AG04450 (cell line): Measurements from ENCODE around the gene HSF2. TPM values are rescaled to one million over a fixed set of nuclear protein-coding genes. Genes with fewer than 3 reads are reported as not detected.

Source experiments
- CTCF ChIA-PET: fragments of 300-600, 350-600 bp; formaldehyde crosslinking; extraction: SDS; loops from one replicate; lab custom pipeline; 2022; ENCODE audit warnings: antibody characterized with exemption, inconsistent platforms; lab: Charles Lee
- POLR2A ChIA-PET: fragments of 350-600 bp; formaldehyde crosslinking; extraction: SDS; loops from one replicate; lab custom pipeline; 2021; ENCODE audit warnings: antibody characterized with exemption, inconsistent platforms; lab: Yijun Ruan, JAX
- DNase-seq: peaks from one replicate; pipeline ENCODE4 v3.0.0-alpha.2; 2011; ENCODE audit warnings: low read depth, low spot score
- H3K27ac ChIP-seq: one replicate; pipeline ENCODE4 v1.5.1; 2012; ENCODE audit warnings: low read depth, low read length, control low read depth
- H3K27me3 ChIP-seq: one replicate; pipeline ENCODE4 v1.6.0; 2012; ENCODE audit warnings: low read length; ENCODE audit not compliant: control insufficient read depth, insufficient read depth
- H3K4me3 ChIP-seq: 2 replicates; pipeline ENCODE4 v1.5.1; 2011; ENCODE audit warnings: mild to moderate bottlenecking, low read depth, low read length, control low read depth
- H3K9me3 ChIP-seq: 2 replicates; pipeline ENCODE4 v1.5.1; 2012; ENCODE audit warnings: low read length; ENCODE audit not compliant: control insufficient read depth, insufficient read depth
- polyA plus RNA-seq: library from polyadenylated mRNA; depleted of rRNA; stranded (reverse); fragments of >200 nt; gene quantifications from 2 replicates; pipeline ENCODE4 v1.2.3, GENCODE V29; 2011
- TF ChIP-seq, protein P1 (sequence below): IDR thresholded peaks from 2 replicates; pipeline ENCODE4 v1.5.1; 2011; ENCODE audit warnings: low read depth, low read length, control low read depth, inconsistent platforms

The HSF2 gene
- polyA plus RNA-seq, 1 experiment = 34.4 TPM

GRCh38 chr6:122363769-122364483, 35.5 kb upstream of the HSF2 start:
- ChIA-PET POLR2A (no interaction called here), CTCF (no interaction called here)
- no peaks in the 10 kb centered on the region for H3K9me3 ChIP-seq
- H3K4me3 ChIP-seq = no peak overlapping the region
- H3K27me3 ChIP-seq = no peaks in the 10 kb centered on the region
- DNase-seq = no peak
- no peak overlapping the region for H3K27ac ChIP-seq
- TF ChIP-seq, protein P1, sequence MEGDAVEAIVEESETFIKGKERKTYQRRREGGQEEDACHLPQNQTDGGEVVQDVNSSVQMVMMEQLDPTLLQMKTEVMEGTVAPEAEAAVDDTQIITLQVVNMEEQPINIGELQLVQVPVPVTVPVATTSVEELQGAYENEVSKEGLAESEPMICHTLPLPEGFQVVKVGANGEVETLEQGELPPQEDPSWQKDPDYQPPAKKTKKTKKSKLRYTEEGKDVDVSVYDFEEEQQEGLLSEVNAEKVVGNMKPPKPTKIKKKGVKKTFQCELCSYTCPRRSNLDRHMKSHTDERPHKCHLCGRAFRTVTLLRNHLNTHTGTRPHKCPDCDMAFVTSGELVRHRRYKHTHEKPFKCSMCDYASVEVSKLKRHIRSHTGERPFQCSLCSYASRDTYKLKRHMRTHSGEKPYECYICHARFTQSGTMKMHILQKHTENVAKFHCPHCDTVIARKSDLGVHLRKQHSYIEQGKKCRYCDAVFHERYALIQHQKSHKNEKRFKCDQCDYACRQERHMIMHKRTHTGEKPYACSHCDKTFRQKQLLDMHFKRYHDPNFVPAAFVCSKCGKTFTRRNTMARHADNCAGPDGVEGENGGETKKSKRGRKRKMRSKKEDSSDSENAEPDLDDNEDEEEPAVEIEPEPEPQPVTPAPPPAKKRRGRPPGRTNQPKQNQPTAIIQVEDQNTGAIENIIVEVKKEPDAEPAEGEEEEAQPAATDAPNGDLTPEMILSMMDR = no peak

DNA sequence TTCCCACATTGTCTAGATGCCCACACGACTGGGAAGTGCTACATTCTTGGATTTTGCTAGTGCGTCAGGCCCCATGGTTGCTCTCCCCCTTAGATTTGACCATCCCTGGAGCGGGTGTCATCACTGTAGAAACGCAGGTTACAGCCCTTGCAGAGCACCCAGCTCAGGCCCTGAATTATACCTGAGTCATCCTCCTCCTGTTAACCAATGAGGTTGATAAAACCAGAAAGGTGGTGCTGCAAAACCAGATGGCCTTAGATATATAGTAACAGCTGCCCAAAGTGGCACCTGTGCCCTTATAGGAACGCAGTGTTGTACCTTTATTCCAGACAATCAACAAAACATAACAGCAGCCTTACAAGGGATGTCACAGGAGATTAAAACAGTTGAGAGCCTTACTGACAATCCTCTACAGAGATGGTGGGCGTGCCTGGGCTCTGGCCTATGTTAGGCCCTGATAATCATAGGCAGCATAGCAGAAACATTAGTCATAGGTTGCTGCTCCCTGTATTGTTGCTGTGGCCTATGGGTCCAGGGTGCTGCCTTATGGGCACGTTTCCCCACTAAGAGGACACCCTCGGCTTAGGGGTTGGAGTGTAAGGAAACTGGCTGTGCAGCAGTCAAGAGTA, 33.6 kb upstream of the HSF2 start:
- no peak for DNase-seq
- Histone ChIP-seq H3K27ac (no peak overlapping the region), H3K4me3 (no peak overlapping the region), H3K27me3 (no peaks in the 10 kb centered on the region), H3K9me3 (no peaks in the 10 kb centered on the region)
- TF ChIP-seq, protein P1 = no peak
- ChIA-PET CTCF (no interaction called here), POLR2A (no interaction called here)

GRCh38 chr6:122367171-122367570, 32.3 kb upstream of the HSF2 start:
- TF ChIP-seq, protein P1 = no peak
- no peaks in the 10 kb centered on the region for H3K9me3 ChIP-seq
- ChIA-PET POLR2A (no interaction called here), CTCF (interaction anchor here (0.7 kb wide), 1 partner anchor 28 kb away, joined by 3 read pairs; no protein-coding TSS in a partner anchor)
- no peak for DNase-seq
- no peak overlapping the region for H3K27ac ChIP-seq
- H3K4me3 ChIP-seq = no peak overlapping the region
- H3K27me3 ChIP-seq = no peaks in the 10 kb centered on the region

- ChIA-PET POLR2A (no interaction called here), CTCF (no interaction called here)
- Histone ChIP-seq H3K27me3 (no peaks in the 10 kb centered on the region), H3K4me3 (no peak overlapping the region), H3K9me3 (no peaks in the 10 kb centered on the region), H3K27ac (no peak overlapping the region)
- DNase-seq = no peak
- TF ChIP-seq, protein P1 = no peak
Observed at GRCh38 chr6:122369536-122369935, 29.9 kb upstream of the HSF2 start.

DNA sequence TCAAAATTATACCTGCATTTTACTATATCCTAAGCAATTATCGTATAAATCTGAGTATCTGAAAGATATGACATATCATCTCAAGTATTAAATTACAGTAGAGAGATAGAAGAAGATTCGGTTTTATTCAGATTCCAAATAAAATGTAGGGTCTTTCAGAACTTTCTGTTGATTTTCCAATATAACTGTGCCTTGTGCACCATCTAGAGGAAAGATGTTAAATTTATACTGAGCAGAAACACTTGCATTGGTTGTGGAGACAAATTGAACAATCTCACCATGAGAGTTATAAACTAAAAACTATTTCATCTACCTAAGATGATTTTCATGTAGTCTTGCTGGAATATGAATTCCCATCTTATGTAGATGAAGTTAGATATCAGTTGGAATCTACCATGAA, 26.8 kb upstream of the HSF2 start:
- TF ChIP-seq, protein P1 = peak; percentile 30
- DNase-seq = no peak
- H3K27me3 ChIP-seq = no peaks in the 10 kb centered on the region
- H3K4me3 ChIP-seq = no peak overlapping the region
- CTCF ChIA-PET = interaction anchor here (1.5 to 1.6 kb wide), 2 partner anchors 9 to 157 kb away, joined by 4 read pairs; no protein-coding TSS in a partner anchor
- H3K9me3 ChIP-seq = no peaks in the 10 kb centered on the region
- POLR2A ChIA-PET = no interaction called here
- no peak overlapping the region for H3K27ac ChIP-seq
